Mucosa of descending colon (tissue), 3 donors: ENCODE measurements around the gene TBC1D8. TPM values are rescaled to one million over a fixed set of nuclear protein-coding genes. Genes with fewer than 3 reads are reported as not detected.

Experiments
- ATAC-seq: fragments of 200-7000 bp; cut with Tn5 transposase; one replicate; pipeline ENCODE4 v1.9.1; 2020; ENCODE audit warnings: mild to moderate bottlenecking, moderate library complexity
- DNase-seq, 3 donors: peaks; one replicate each; pipeline ENCODE4 v3.0.0-alpha.2; 2020
- H3K36me3 ChIP-seq: fragments of 200-600 bp; one replicate; pipeline ENCODE4 v1.8.0; 2021; ENCODE audit warnings: low read depth, mild to moderate bottlenecking
- H3K4me1 ChIP-seq: fragments of 200-600 bp; one replicate; pipeline ENCODE4 v1.8.0; 2021; ENCODE audit warnings: low read depth, mild to moderate bottlenecking
- H3K4me3 ChIP-seq: fragments of 200-600 bp; one replicate; pipeline ENCODE4 v1.8.0; 2021; ENCODE audit warnings: mild to moderate bottlenecking
- H3K9me3 ChIP-seq: fragments of 200-600 bp; one replicate; pipeline ENCODE4 v1.8.0; 2021; ENCODE audit warnings: mild to moderate bottlenecking
- CTCF ChIP-seq: fragments of 200-600 bp; IDR thresholded peaks from one replicate; pipeline ENCODE4 v1.8.0; 2022; ENCODE audit warnings: antibody characterized with exemption, mild to moderate bottlenecking
- intact Hi-C, 2 donors: fragments of 100-400 bp; cut with DNase I in 1 of 2; cut with micrococcal nuclease in 1 of 2; formaldehyde crosslinking; loops; one replicate each; pipeline versions ENCODE4 v1.11.0 to v1.11.1; 2022; cut with DNase I, micrococcal nuclease
- total RNA-seq, 3 donors: library from RNA; stranded (reverse); fragmentation: NEBNext Ultra II Directional in 2 of 3; extraction: Animal tissue kit (Norgen Biotek cat#: 25700) in 2 of 3; gene quantifications; one replicate each; pipeline versions ENCODE4 v1.2.1 to v1.2.4, GENCODE V29; 2021 to 2023
- donor health status: DM: no; HTN: no; CAD: no; lungs with moderate emphysema.
- donor health status: DM: no; HTN: no; CAD: no.
- donor health status: DM: no; HTN: yes; CAD: no.

Gene TBC1D8
- total RNA-seq, 3 donors from 2014 or later: 14.4 to 28.8 (median 17.7) TPM

DNA sequence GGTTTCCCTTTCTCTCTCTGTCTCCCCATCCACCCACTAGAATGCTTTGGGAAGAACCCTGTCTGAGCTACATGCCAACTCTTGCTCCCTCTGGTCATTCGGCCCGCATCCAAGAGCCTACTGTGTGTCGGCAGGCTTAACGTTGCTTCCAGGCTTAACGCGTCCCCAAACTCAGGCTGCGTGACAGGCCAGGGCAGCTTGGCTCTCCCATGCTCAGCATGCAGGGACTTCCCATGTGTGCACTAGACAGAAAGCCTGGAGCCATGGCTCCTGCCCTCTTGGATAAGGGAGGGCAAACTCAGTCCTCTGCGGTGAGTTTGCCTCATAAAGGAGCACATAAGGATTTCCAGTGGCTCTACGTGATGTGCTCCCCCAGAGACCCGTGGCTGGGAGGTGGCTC lies 105.9 kb downstream of the TBC1D8 start:
- Histone ChIP-seq H3K9me3 (no peaks in the 10 kb centered on the region), H3K4me1 (no peaks in the 10 kb centered on the region), H3K36me3 (no peaks in the 10 kb centered on the region), H3K4me3 (no peak overlapping the region)
- DNase-seq: no peak
- ATAC-seq: no peak
- intact Hi-C loops: no loop called here
- no peak for TF ChIP-seq CTCF

GRCh38 chr2:101041413-101041812 lies 109.8 kb downstream of the TBC1D8 start:
- Histone ChIP-seq H3K36me3 (no peaks in the 10 kb centered on the region), H3K4me3 (no peak overlapping the region), H3K9me3 (no peaks in the 10 kb centered on the region), H3K4me1 (no peaks in the 10 kb centered on the region)
- intact Hi-C loops: no loop called here
- DNase-seq: no peak
- no peak for TF ChIP-seq CTCF
- no peak for ATAC-seq

GRCh38 chr2:101040761-101041160 lies 110.4 kb downstream of the TBC1D8 start:
- Histone ChIP-seq H3K4me1 (no peaks in the 10 kb centered on the region), H3K36me3 (no peaks in the 10 kb centered on the region), H3K9me3 (no peaks in the 10 kb centered on the region), H3K4me3 (no peak overlapping the region)
- ATAC-seq (no peak), DNase-seq (no peak)
- intact Hi-C loops: no loop called here
- TF ChIP-seq CTCF: no peak

- Histone ChIP-seq H3K36me3 (no peaks in the 10 kb centered on the region), H3K4me1 (no peaks in the 10 kb centered on the region), H3K9me3 (no peaks in the 10 kb centered on the region), H3K4me3 (no peak overlapping the region)
- intact Hi-C loops: no loop called here
- ATAC-seq (no peak), DNase-seq (no peak)
- TF ChIP-seq CTCF: no peak
These were observed 111.1 kb downstream of the TBC1D8 start for GRCh38 chr2:101040072-101040471.

DNA sequence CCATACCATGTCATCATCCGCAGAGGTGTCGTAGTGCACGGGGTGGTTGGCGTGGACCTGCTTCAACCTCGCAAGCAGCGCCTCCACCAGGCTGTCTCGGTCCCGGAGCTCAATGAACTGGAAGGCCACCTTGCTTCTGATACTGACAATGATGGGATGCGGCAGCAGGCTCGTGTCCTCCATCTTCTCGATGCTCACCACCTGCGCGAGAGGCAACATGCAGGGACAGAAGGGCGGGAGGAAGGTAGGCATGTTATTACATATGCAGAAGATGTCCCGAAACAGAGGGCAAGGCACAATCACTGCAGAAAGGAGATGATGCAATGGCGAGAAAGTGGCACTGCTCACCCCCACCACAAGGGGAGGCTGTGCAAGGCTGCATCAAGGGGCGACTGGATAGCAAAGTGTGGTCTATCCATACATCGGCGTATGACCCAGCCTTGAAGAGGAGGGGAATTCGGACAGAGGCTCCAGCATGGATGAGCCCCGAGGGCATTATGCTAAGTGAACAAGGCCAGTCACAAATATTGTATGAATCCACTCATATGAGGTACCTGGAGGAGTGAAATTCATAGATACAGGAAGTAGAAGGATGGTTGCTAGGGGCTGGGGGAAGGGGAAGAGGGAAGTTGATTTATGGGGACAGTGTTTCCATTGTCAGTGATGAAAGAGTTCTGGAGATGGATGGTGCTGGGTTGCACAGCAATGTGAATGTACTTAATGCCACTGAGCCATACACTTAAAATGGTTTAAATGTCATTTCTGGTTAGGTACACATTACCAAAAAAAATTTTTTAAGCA lies 112.5 kb downstream of the TBC1D8 start:
- H3K4me1 ChIP-seq: no peaks in the 10 kb centered on the region
- H3K4me3 ChIP-seq: no peak overlapping the region
- no peaks in the 10 kb centered on the region for H3K9me3 ChIP-seq
- intact Hi-C loops: loop anchor here in 1 of 2 donors (10.0 kb wide), 1 partner anchor 116 kb away; the partner anchor contains the start of gene TBC1D8
- no peaks in the 10 kb centered on the region for H3K36me3 ChIP-seq
- DNase-seq (peak in 1 of 3 donors; percentile 31), ATAC-seq (peak; percentile 62)
- no peak for TF ChIP-seq CTCF
